NCI-H446 (cell line): ENCODE measurements around the gene PLXNA2.

Experiments used
- DNase-seq, 2 experiments: peaks; one replicate each; lab custom pipeline; 2025; lab: John Stamatoyannopoulos, UW

PLXNA2 gene

GRCh38 chr1:207997486-207998268 is 246.5 kb downstream of the PLXNA2 start:
- DNase-seq = peak; percentile 59 to 85

- no peak for DNase-seq
Measured at GRCh38 chr1:207996636-207997035, 247.5 kb downstream of the PLXNA2 start.

GRCh38 chr1:207995576-207995975 is 248.6 kb downstream of the PLXNA2 start:
- no peak for DNase-seq

- DNase-seq = peak; percentile 8 to 38
Measured at GRCh38 chr1:207993477-207994445, 250.4 kb downstream of the PLXNA2 start.

- DNase-seq = peak in 1 of 2 experiments; percentile 26
Measured at GRCh38 chr1:207992677-207993236, 251.4 kb downstream of the PLXNA2 start.

- DNase-seq = no peak
Measured at GRCh38 chr1:207991583-207992026, 252.6 kb downstream of the PLXNA2 start.

- no peak for DNase-seq
Measured at GRCh38 chr1:207990876-207991582, 253.2 kb downstream of the PLXNA2 start.

GRCh38 chr1:207990455-207990854 is 253.7 kb downstream of the PLXNA2 start:
- DNase-seq = no peak

GRCh38 chr1:207988326-207989165 is 255.6 kb downstream of the PLXNA2 start:
- DNase-seq = no peak

GRCh38 chr1:207987164-207987563 is 257.0 kb downstream of the PLXNA2 start:
- DNase-seq = no peak

- no peak for DNase-seq
Measured at GRCh38 chr1:207985996-207986395, 258.2 kb downstream of the PLXNA2 start.

GRCh38 chr1:207984831-207985572 is 259.2 kb downstream of the PLXNA2 start:
- DNase-seq = no peak

- no peak for DNase-seq
Measured at GRCh38 chr1:207983044-207983635, 261.0 kb downstream of the PLXNA2 start.

- peak in 1 of 2 experiments; percentile 17 for DNase-seq
Measured at GRCh38 chr1:207981976-207982375, 262.2 kb downstream of the PLXNA2 start.

GRCh38 chr1:207978441-207978840 is 265.7 kb downstream of the PLXNA2 start:
- DNase-seq = no peak

- DNase-seq = peak in 1 of 2 experiments; percentile 22
Measured at GRCh38 chr1:207977876-207978275, 266.3 kb downstream of the PLXNA2 start.

- DNase-seq = no peak
Measured at GRCh38 chr1:207973898-207974568, 270.2 kb downstream of the PLXNA2 start.

GRCh38 chr1:207972337-207972736 is 271.8 kb downstream of the PLXNA2 start:
- DNase-seq = no peak
